Ascending aorta (tissue), 2 donors: ENCODE measurements around the gene ITGB1. TPM values are rescaled to one million over a fixed set of nuclear protein-coding genes. Genes with fewer than 3 reads are reported as not detected.
"Not testable (repeated sequence)": the region's sequence is repeated elsewhere in the genome, so short reads cannot be mapped to it uniquely, and the experiment has no call there.

Source experiments
- DNase-seq, 2 donors: peaks; one replicate each; pipeline ENCODE4 v3.0.0-alpha.2; 2019; ENCODE audit warnings: low spot score in 2 of 2
- H3K27ac ChIP-seq, 2 donors: fragments of 200-600 bp; sonication (generic); one replicate each; pipeline ENCODE4 v1.5.1; 2016 to 2017; ENCODE audit warnings: mild to moderate bottlenecking in 1 of 2
- H3K27me3 ChIP-seq: fragments of 200-600 bp; sonication (generic); one replicate; pipeline ENCODE4 v1.5.1; 2017
- H3K36me3 ChIP-seq, 2 donors: fragments of 200-600 bp; sonication (generic); one replicate each; pipeline ENCODE4 v1.5.1; 2016
- H3K4me1 ChIP-seq, 2 donors: fragments of 200-600 bp; sonication (generic); one replicate each; pipeline ENCODE4 v1.5.1; 2016 to 2017; ENCODE audit warnings: mild to moderate bottlenecking in 1 of 2
- H3K4me3 ChIP-seq, 2 donors: fragments of 200-600 bp; sonication (generic); one replicate each; pipeline ENCODE4 v1.5.1; 2016 to 2017; ENCODE audit warnings: mild to moderate bottlenecking in 1 of 2
- H3K9me3 ChIP-seq, 2 donors: fragments of 200-600 bp; sonication (generic); one replicate each; pipeline ENCODE4 v1.5.1; 2016
- intact Hi-C: fragments of 100-400 bp; cut with DNase I; formaldehyde crosslinking; loops from one replicate; pipeline ENCODE4 v1.15.1; 2023
- total RNA-seq: library from RNA; depleted of rRNA; stranded (reverse); fragments of >200 nt; gene quantifications from one replicate; pipeline ENCODE4 v1.1.0, GENCODE V29; 2016
- TF ChIP-seq, protein P1 (sequence below), 3 experiments: fragments of 200-600 bp in 2 of 3; fragments of 450-650 bp in 1 of 3; sonication (generic) in 2 of 3; IDR thresholded peaks; one replicate each; pipeline ENCODE4 v1.5.1; 2016 to 2019; ENCODE audit warnings: antibody characterized with exemption in 3 of 3, mild to moderate bottlenecking in 1 of 3, moderate library complexity in 1 of 3

ITGB1 gene
- total RNA-seq, 1 donor from 2014 or later, result 569 TPM

- Histone ChIP-seq H3K4me1 (peaks cover 3 to 19% of the 10 kb centered on the region in 2 donors), H3K4me3 (no peak overlapping the region), H3K27ac (peak overlapping the region; percentile 93 to 96), H3K27me3 (no peaks in the 10 kb centered on the region), H3K36me3 (no peaks in the 10 kb centered on the region), H3K9me3 (no peaks in the 10 kb centered on the region)
- intact Hi-C loops, result loop anchor here (1.0 kb wide), 1 partner anchor 24 kb away; no protein-coding TSS in a partner anchor
- TF ChIP-seq, protein P1, sequence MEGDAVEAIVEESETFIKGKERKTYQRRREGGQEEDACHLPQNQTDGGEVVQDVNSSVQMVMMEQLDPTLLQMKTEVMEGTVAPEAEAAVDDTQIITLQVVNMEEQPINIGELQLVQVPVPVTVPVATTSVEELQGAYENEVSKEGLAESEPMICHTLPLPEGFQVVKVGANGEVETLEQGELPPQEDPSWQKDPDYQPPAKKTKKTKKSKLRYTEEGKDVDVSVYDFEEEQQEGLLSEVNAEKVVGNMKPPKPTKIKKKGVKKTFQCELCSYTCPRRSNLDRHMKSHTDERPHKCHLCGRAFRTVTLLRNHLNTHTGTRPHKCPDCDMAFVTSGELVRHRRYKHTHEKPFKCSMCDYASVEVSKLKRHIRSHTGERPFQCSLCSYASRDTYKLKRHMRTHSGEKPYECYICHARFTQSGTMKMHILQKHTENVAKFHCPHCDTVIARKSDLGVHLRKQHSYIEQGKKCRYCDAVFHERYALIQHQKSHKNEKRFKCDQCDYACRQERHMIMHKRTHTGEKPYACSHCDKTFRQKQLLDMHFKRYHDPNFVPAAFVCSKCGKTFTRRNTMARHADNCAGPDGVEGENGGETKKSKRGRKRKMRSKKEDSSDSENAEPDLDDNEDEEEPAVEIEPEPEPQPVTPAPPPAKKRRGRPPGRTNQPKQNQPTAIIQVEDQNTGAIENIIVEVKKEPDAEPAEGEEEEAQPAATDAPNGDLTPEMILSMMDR (IDR thresholded peaks at IDR 0.05), result no peak
- no peak for DNase-seq
These were observed 23.7 kb upstream of the ITGB1 start for GRCh38 chr10:32981760-32982159.

GRCh38 chr10:32980558-32981468, 22.8 kb upstream of the ITGB1 start:
- Histone ChIP-seq H3K4me1 (peaks cover 3 to 19% of the 10 kb centered on the region in 2 donors), H3K27me3 (no peaks in the 10 kb centered on the region), H3K27ac (peak overlapping the region; percentile 93 to 96), H3K4me3 (peak overlapping the region; percentile 41 to 61), H3K36me3 (no peaks in the 10 kb centered on the region), H3K9me3 (no peaks in the 10 kb centered on the region)
- intact Hi-C loops, result loop anchor here (1.0 kb wide), 2 partner anchors 19 to 24 kb away; no protein-coding TSS in a partner anchor
- DNase-seq, result peak; percentile 92 to 99
- TF ChIP-seq, protein P1 (IDR thresholded peaks at IDR 0.05), result no peak

DNA sequence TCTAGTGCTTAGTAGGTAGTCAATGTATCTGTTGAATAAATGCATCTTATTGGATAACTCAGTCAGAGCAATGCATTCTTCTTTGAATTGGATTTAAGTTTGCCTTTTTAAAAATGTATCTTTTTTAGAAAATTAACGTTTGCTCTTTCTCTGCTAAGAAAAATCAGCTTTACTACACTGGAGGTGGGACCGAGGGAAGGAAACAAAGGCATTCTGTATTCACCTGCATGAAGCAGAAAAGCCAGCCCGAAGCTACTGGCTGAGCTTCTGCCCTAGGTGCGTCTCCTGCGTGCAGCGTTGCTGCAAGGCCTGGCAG, 22.2 kb upstream of the ITGB1 start:
- Histone ChIP-seq H3K27ac (peak overlapping the region; percentile 93 to 96), H3K9me3 (no peaks in the 10 kb centered on the region), H3K4me3 (peak overlapping the region; percentile 41 to 61), H3K4me1 (peaks cover 3 to 19% of the 10 kb centered on the region in 2 donors), H3K36me3 (no peaks in the 10 kb centered on the region), H3K27me3 (no peaks in the 10 kb centered on the region)
- DNase-seq, result no peak
- intact Hi-C loops, result loop anchor here (1.0 kb wide), 1 partner anchor 18 kb away; no protein-coding TSS in a partner anchor
- TF ChIP-seq, protein P1 (IDR thresholded peaks at IDR 0.05), result no peak

- DNase-seq, H3K36me3 ChIP-seq, H3K9me3 ChIP-seq, H3K27me3 ChIP-seq: not testable (repeated sequence)
- peaks cover 3 to 19% of the 10 kb centered on the region in 2 donors for H3K4me1 ChIP-seq
- H3K4me3 ChIP-seq, result peak overlapping the region in 1 of 2 donors; percentile 61
- H3K27ac ChIP-seq, result peak overlapping the region; percentile 93 to 96
- intact Hi-C loops, result loop anchor here (1.0 kb wide), 1 partner anchor 17 kb away; no protein-coding TSS in a partner anchor
These were observed 21.7 kb upstream of the ITGB1 start for GRCh38 chr10:32979719-32980118.

DNA sequence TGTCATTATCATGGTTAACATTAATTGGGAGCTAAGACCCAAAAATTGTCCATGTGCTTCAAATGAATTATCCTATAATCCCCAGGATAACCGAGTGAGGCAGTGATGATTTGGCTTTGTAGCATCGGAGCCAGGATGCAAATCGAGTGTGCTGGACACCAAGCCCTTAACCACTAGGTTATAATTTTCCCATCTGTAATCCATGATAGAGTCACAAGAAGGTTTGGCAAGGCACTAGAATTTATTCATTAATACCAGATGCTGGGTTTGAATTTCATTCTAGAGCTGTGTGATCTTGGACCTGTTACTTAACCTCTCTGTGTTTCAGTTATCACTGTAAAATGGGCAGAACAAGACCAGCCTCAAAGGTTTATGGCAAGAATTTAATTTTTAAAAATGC, 21.0 kb upstream of the ITGB1 start:
- H3K27me3 ChIP-seq, result no peaks in the 10 kb centered on the region
- intact Hi-C loops, result no loop called here

GRCh38 chr10:32977846-32978809, 20.1 kb upstream of the ITGB1 start:
- intact Hi-C loops, H3K27me3 ChIP-seq, H3K36me3 ChIP-seq, DNase-seq, H3K4me3 ChIP-seq, H3K27ac ChIP-seq, H3K9me3 ChIP-seq: not testable (repeated sequence)
- H3K4me1 ChIP-seq, result peaks cover 0 to 19% of the 10 kb centered on the region in 2 donors

More for the DNA sequence above, 21.0 kb upstream of the ITGB1 start:
- DNase-seq, result no peak
- Histone ChIP-seq H3K9me3 (no peaks in the 10 kb centered on the region), H3K4me1 (peaks cover 3 to 19% of the 10 kb centered on the region in 2 donors), H3K27ac (no peak overlapping the region), H3K36me3 (no peaks in the 10 kb centered on the region), H3K4me3 (no peak overlapping the region)
- TF ChIP-seq, protein P1 (IDR thresholded peaks at IDR 0.05), result no peak
